HG02938 (cell line): Measurements from ENCODE around the gene B3GNT7.
"Not testable (repeated sequence)": the region's sequence is repeated elsewhere in the genome, so short reads cannot be mapped to it uniquely, and the experiment has no call there.

Experiments
- ATAC-seq: cut with Tn5 transposase; IDR thresholded peaks from one replicate; pipeline ENCODE4 v1.9.1; 2021; ENCODE audit warnings: mild to moderate bottlenecking, moderate library complexity; ENCODE audit not compliant: unreplicated experiment

Gene B3GNT7

GRCh38 chr2:231395188-231396057 is at the start of gene B3GNT7:
Gene B3GNT7 (plus strand): TSS chr2:231395710. CDS start chr2:231395804, 94 bp downstream.
- no peak for ATAC-seq

- no peak for ATAC-seq
These were observed 48.4 kb upstream of the B3GNT7 start for GRCh38 chr2:231347081-231347480.

GRCh38 chr2:231347638-231348037 is 47.9 kb upstream of the B3GNT7 start:
- ATAC-seq: no peak

GRCh38 chr2:231348173-231348572 is 47.3 kb upstream of the B3GNT7 start:
- no peak for ATAC-seq

- ATAC-seq: no peak
These were observed 46.7 kb upstream of the B3GNT7 start for GRCh38 chr2:231348704-231349373.

GRCh38 chr2:231349374-231349735 is 46.2 kb upstream of the B3GNT7 start:
- not testable (repeated sequence) for ATAC-seq

- no peak for ATAC-seq
These were observed 43.9 kb upstream of the B3GNT7 start for GRCh38 chr2:231351648-231352047.

GRCh38 chr2:231353469-231353868 is 42.0 kb upstream of the B3GNT7 start:
- no peak for ATAC-seq

GRCh38 chr2:231355508-231356465 is 39.7 kb upstream of the B3GNT7 start:
- ATAC-seq: no peak

GRCh38 chr2:231356466-231356844 is 39.1 kb upstream of the B3GNT7 start:
- ATAC-seq: no peak

- ATAC-seq: no peak
These were observed 38.5 kb upstream of the B3GNT7 start for GRCh38 chr2:231357048-231357447.

GRCh38 chr2:231357931-231358330 is 37.6 kb upstream of the B3GNT7 start:
- no peak for ATAC-seq

- ATAC-seq: no peak
These were observed 36.1 kb upstream of the B3GNT7 start for GRCh38 chr2:231359441-231359840.

- ATAC-seq: no peak
These were observed 35.6 kb upstream of the B3GNT7 start for GRCh38 chr2:231359948-231360347.

GRCh38 chr2:231360401-231360800 is 35.1 kb upstream of the B3GNT7 start:
- ATAC-seq: no peak

- no peak for ATAC-seq
These were observed 34.6 kb upstream of the B3GNT7 start for GRCh38 chr2:231360881-231361371.

- ATAC-seq: peak; percentile 95
These were observed 33.6 kb upstream of the B3GNT7 start for GRCh38 chr2:231361701-231362554.

- ATAC-seq: no peak
These were observed 32.8 kb upstream of the B3GNT7 start for GRCh38 chr2:231362555-231363184.

GRCh38 chr2:231364061-231364460 is 31.4 kb upstream of the B3GNT7 start:
- no peak for ATAC-seq
